ENCODE results near the gene CAPS.

GRCh38 chr19:5954293-5954692 lies 40.2 kb downstream of the CAPS start:
- TF ChIP-seq CTCF (IDR thresholded peaks at IDR 0.05) (no peak), POLR2A (IDR thresholded peaks at IDR 0.05) (no peak)
